Measurements from ENCODE around the gene PTPN23.
"Not testable (repeated sequence)": the region's sequence is repeated elsewhere in the genome, so short reads cannot be mapped to it uniquely, and the experiment has no call there.

Gene PTPN23

DNA sequence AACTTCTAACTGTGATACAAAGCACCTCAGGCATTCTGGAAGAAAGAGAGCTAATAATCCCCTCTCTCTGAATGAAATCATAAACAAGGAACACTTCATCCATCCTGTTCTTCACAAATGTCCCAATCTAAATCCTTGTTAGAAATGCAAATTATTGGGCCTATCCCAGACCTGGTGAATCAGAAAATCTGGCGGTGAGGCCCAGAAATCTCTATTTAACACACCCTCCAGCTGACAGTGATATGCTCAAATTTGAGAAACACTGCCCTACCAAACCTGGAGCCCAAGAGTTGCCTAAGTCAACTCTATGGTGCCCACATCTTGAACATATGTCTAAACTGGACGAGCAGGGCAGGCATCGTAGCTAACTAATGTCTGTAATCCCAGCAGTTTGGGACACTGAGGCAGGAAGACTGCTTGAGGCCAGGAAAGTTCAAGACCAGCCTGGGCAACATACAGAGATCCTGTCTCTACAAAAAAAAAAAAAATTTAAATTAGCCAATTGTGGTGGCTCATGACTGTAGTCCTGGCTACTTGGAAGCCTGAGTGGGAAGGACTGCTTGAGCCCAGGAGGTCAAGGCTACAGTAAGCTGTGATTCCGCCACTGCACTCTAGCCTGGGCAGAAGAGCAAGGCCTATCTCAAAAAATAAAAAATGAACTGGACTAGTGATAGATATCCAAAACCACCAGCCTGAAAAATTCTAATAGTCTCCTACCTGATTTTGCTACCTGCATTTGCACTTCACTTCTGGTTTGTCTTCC, 71.8 kb downstream of the PTPN23 start:
- DNase-seq = no peak

- peak in 1 of 2 donors; percentile 45 for DNase-seq
Measured at GRCh38 chr3:47455806-47456452, 75.1 kb downstream of the PTPN23 start.

DNA sequence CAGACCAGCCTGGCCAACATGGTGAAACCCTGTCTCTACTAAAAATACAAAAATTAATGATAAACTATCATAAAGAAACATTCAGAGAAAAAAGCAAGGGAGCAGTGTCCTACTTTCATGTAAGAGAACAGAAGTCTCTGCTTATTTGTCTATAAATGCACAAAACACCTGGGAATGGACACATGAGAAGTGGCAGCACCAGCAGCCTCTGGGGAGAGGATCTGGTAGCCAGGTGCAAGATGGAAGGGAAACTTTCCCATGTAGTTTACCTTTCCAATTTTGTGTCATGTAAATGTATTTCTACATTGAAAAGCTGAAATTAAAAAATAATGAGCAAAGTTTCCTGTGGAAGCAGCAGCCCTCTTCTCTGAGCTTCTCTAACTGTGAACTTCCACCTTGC, 76.2 kb downstream of the PTPN23 start:
- DNase-seq = no peak

GRCh38 chr3:47459534-47460085, 78.8 kb downstream of the PTPN23 start:
- not testable (repeated sequence) for DNase-seq

Measured in inflammatory macrophage treated with lipopolysaccharide for 1 hour (primary cell).